PFSK-1 (cell line): Measurements from ENCODE around the gene GRID1.

Source experiments
- FOXP2 ChIP-seq: optimal IDR thresholded peaks from 2 replicates; pipeline ENCODE3; 2011; ENCODE audit warnings: borderline replicate concordance, control low read depth, inconsistent platforms; ENCODE audit not compliant: insufficient read depth; ENCODE audit errors: extremely low read length, extremely low read depth
- POLR2AphosphoS5 ChIP-seq: IDR thresholded peaks from 2 replicates; pipeline ENCODE4 v1.6.1; 2012; ENCODE audit warnings: low read depth, mild to moderate bottlenecking, control low read depth, low read length, moderate library complexity
- SIN3A ChIP-seq: IDR thresholded peaks from 2 replicates; pipeline ENCODE4 v1.6.1; 2012; ENCODE audit warnings: mild to moderate bottlenecking, low read length, moderate library complexity, borderline replicate concordance; ENCODE audit not compliant: insufficient read depth
- TAF1 ChIP-seq: IDR thresholded peaks from 2 replicates; pipeline ENCODE4 v1.6.1; 2012; ENCODE audit warnings: low read length, control low read depth, borderline replicate concordance; ENCODE audit not compliant: insufficient read depth
- TF ChIP-seq, protein P1 (sequence below), 2 experiments: IDR thresholded peaks; 2 replicates each; pipeline versions ENCODE4 v1.6.1 to v1.8.0; 2011 to 2012; ENCODE audit warnings: low read depth in 2 of 2, low read length in 2 of 2, control low read depth in 1 of 2, inconsistent platforms in 1 of 2, mild to moderate bottlenecking in 1 of 2, moderate library complexity in 1 of 2; ENCODE audit not compliant: insufficient read depth in 1 of 2

GRID1 gene

DNA sequence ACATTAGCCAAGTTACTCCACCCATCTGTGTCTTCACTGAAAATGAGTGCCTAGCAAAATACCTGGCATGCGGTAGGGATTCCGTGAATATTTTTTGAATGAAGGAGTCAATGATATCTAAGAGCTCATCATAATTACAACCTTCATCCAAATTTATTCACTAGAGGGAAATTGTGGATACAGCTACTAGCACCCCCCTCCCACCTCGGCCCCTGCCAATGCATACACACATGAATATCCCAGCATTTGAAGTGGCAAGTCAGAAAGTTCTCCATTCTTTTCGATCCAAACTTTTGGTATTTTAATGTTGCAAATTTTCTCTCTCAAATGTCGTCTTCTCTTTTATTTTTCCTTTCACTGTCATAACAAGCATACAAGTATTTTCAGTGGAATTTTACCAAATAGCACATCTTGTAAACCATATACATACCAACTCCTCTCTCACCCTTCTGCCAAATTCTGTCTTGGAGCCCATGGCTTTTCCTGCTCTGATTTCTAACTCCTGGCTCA is 164.3 kb downstream of the GRID1 start:
- TF ChIP-seq SIN3A (no peak), TAF1 (no peak), FOXP2 (no peak), POLR2AphosphoS5 (no peak)
- TF ChIP-seq, protein P1, sequence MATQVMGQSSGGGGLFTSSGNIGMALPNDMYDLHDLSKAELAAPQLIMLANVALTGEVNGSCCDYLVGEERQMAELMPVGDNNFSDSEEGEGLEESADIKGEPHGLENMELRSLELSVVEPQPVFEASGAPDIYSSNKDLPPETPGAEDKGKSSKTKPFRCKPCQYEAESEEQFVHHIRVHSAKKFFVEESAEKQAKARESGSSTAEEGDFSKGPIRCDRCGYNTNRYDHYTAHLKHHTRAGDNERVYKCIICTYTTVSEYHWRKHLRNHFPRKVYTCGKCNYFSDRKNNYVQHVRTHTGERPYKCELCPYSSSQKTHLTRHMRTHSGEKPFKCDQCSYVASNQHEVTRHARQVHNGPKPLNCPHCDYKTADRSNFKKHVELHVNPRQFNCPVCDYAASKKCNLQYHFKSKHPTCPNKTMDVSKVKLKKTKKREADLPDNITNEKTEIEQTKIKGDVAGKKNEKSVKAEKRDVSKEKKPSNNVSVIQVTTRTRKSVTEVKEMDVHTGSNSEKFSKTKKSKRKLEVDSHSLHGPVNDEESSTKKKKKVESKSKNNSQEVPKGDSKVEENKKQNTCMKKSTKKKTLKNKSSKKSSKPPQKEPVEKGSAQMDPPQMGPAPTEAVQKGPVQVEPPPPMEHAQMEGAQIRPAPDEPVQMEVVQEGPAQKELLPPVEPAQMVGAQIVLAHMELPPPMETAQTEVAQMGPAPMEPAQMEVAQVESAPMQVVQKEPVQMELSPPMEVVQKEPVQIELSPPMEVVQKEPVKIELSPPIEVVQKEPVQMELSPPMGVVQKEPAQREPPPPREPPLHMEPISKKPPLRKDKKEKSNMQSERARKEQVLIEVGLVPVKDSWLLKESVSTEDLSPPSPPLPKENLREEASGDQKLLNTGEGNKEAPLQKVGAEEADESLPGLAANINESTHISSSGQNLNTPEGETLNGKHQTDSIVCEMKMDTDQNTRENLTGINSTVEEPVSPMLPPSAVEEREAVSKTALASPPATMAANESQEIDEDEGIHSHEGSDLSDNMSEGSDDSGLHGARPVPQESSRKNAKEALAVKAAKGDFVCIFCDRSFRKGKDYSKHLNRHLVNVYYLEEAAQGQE (IDR thresholded peaks at IDR 0.05; ENCODE audit: insufficient read depth in 1 of 2, low read depth in 2 of 2, low read length in 2 of 2), result no peak

DNA sequence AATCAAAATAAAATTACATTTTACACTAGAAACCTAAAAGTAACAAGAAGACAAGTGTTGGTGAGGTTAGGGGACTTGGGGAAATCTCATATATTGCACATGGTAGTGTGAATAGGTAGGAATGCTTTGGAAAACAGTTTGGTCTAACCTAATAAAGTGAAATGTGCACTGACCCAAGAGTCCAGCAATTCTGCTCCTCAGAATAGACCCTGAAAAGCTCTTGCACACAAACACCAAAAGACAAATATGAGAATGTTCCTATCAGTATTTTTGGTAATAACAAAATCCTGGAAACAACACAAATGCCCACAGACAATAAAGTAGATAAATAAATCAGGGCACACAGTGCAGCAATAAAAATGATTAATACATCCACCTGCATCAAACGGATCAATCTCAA is 165.7 kb downstream of the GRID1 start:
- TF ChIP-seq SIN3A (no peak), TAF1 (no peak), POLR2AphosphoS5 (no peak), FOXP2 (no peak)
- TF ChIP-seq, protein P1 (IDR thresholded peaks at IDR 0.05; ENCODE audit: insufficient read depth in 1 of 2, low read depth in 2 of 2, low read length in 2 of 2), result no peak

DNA sequence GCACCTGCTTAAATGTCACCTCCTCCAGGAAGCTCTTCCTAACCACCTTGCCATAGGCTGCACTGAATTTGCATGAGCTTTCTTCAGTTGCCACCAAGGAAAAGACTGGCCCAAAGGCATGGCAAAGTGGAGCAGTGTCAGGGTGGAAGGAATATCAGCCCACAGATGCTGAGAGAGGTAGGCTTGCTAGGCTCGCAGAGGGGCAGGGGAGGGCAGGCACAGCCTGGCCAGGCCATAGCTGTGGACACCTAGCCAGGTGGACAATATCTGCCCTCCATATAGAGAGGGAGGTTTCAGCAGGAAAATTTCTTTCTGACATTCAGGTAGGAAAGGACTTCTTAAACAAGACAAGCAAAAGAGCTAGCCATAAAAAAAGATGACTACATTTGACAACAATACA is 166.3 kb downstream of the GRID1 start:
- TF ChIP-seq TAF1, result no peak
- no peak for TF ChIP-seq SIN3A
- no peak for TF ChIP-seq FOXP2
- TF ChIP-seq POLR2AphosphoS5, result no peak
- TF ChIP-seq, protein P1 (IDR thresholded peaks at IDR 0.05; ENCODE audit: insufficient read depth in 1 of 2, low read depth in 2 of 2, low read length in 2 of 2), result no peak

DNA sequence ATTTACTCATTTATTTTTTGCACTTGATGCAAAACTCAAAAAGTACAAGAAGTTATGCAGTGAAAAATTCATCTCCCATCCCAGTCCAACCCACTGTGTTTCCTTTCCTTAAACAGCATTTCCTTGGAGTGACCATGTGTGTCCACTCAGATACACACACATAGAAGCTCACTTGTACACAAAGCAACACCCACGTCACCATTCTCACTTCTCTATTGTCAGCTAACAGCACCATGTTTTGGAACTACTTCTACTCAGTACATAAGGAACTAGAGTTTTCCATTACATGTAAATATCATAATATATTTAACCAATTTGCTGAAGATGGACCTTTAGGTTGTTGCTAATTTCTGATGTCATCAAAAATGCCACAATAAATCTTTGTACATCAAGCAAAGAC is 167.6 kb downstream of the GRID1 start:
- TF ChIP-seq TAF1 (no peak), POLR2AphosphoS5 (no peak), SIN3A (no peak), FOXP2 (no peak)
- TF ChIP-seq, protein P1 (IDR thresholded peaks at IDR 0.05; ENCODE audit: insufficient read depth in 1 of 2, low read depth in 2 of 2, low read length in 2 of 2), result no peak

DNA sequence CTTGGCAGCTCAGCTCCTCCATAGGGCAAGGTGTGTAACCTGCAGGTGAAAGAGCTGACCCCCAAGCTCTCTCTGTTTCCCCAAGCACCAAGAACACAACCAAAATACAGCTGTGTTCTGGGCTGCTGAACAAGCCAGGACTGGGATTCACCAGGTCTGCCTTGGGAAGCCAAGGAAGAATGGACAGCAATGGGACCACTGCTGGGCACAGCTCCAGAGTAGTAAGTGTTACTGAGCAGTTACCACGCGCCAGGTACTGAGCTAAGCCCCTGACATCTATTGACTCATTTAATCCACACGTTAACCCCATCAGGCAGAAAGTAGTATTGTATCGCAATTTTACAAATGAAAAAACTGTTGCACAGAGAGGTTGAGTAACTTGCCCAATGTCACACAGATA is 168.3 kb downstream of the GRID1 start:
- TF ChIP-seq TAF1 (no peak), SIN3A (no peak), FOXP2 (no peak), POLR2AphosphoS5 (no peak)
- TF ChIP-seq, protein P1 (IDR thresholded peaks at IDR 0.05; ENCODE audit: insufficient read depth in 1 of 2, low read depth in 2 of 2, low read length in 2 of 2), result no peak
